H1 (cell line): Measurements from ENCODE around the gene PTCH2. TPM values are rescaled to one million over a fixed set of nuclear protein-coding genes. Genes with fewer than 3 reads are reported as not detected.

Experiments used
- RBBP5 ChIP-seq: IDR thresholded peaks from 2 replicates; pipeline ENCODE4 v1.7.1; 2012; ENCODE audit warnings: low read depth, mild to moderate bottlenecking, inconsistent platforms, low read length, moderate library complexity, borderline replicate concordance
- SP4 ChIP-seq: IDR thresholded peaks from 2 replicates; pipeline ENCODE4 v1.6.1; 2012; ENCODE audit warnings: low read length, inconsistent platforms
- polyA plus RNA-seq, 7 experiments: library from polyadenylated mRNA; depleted of rRNA in 3 of 7; stranded (reverse) in 5 of 7; unstranded in 2 of 7; fragments of >200 nt in 5 of 7; fragments of 200-250 nt in 2 of 7; gene quantifications; 1 replicate in 5 of 7; 2 replicates in 1 of 7; 4 replicates in 1 of 7; pipeline versions ENCODE4 v1.2.1 to v1.2.3, GENCODE V29; 2011 to 2013; ENCODE audit warnings: missing spikeins in 2 of 7, mixed read lengths in 2 of 7
- total RNA-seq: library from RNA; stranded (reverse); fragmentation: NEBNext Ultra II Directional; extraction: Animal tissue kit (Norgen Biotek cat#: 25700); gene quantifications from 2 replicates; pipeline ENCODE4 v1.2.1, GENCODE V29; 2021

Gene PTCH2
- total and polyA plus RNA-seq, 2 of the 8 experiments (the other 6 are each of a cell fraction or from before 2014, with no cell fraction given): 0.35 to 1.2 TPM

GRCh38 chr1:44822981-44823451 is 20.0 kb downstream of the PTCH2 start (continued):
- TF ChIP-seq RBBP5: no peak
- TF ChIP-seq SP4: no peak
